Measurements from ENCODE around the gene GRK6. TPM values are rescaled to one million over a fixed set of nuclear protein-coding genes. Genes with fewer than 3 reads are reported as not detected.
A peak's percentile ranks its signal among the peaks of the same experiment; 100 is the strongest.

Gene GRK6
- total RNA-seq, 1 donor from 2014 or later: 20.6 TPM

GRCh38 chr5:177448244-177448950, 21.9 kb downstream of the GRK6 start:
- intact Hi-C loops (cut with DNase I): no loop called here
- Histone ChIP-seq H3K9me3 (no peaks in the 10 kb centered on the region), H3K27ac (no peak overlapping the region), H3K4me1 (peaks cover 17 to 24% of the 10 kb centered on the region in 2 donors), H3K27me3 (no peaks in the 10 kb centered on the region), H3K4me3 (peak overlapping the region in 1 of 2 donors; percentile 70), H3K36me3 (no peaks in the 10 kb centered on the region)
- TF ChIP-seq CTCF (IDR thresholded peaks at IDR 0.05): no peak
- no peak for DNase-seq (ENCODE audit: low spot score in 2 of 2)

GRCh38 chr5:177449140-177450061, 22.9 kb downstream of the GRK6 start:
- DNase-seq (ENCODE audit: low spot score in 2 of 2): no peak
- no peak for TF ChIP-seq CTCF (IDR thresholded peaks at IDR 0.05)
- Histone ChIP-seq H3K9me3 (no peaks in the 10 kb centered on the region), H3K27me3 (no peaks in the 10 kb centered on the region), H3K36me3 (no peaks in the 10 kb centered on the region), H3K27ac (no peak overlapping the region), H3K4me3 (no peak overlapping the region), H3K4me1 (peaks cover 17 to 29% of the 10 kb centered on the region in 2 donors)
- intact Hi-C loops (cut with DNase I): loop anchor here (5.0 to 10.0 kb wide), 2 partner anchors 137 to 335 kb away; partner anchors contain the start of gene MXD3

- DNase-seq (ENCODE audit: low spot score in 2 of 2): no peak
- no peaks in the 10 kb centered on the region for H3K27me3 ChIP-seq
- no peak for TF ChIP-seq CTCF (IDR thresholded peaks at IDR 0.05)
- H3K36me3 ChIP-seq: no peaks in the 10 kb centered on the region
- H3K4me3 ChIP-seq: no peak overlapping the region
- H3K27ac ChIP-seq: no peak overlapping the region
- peaks cover 24 to 33% of the 10 kb centered on the region in 2 donors for H3K4me1 ChIP-seq
- intact Hi-C loops (cut with DNase I): loop anchor here (5.0 to 10.0 kb wide), 2 partner anchors 139 to 336 kb away; partner anchors contain the start of gene MXD3
- H3K9me3 ChIP-seq: no peaks in the 10 kb centered on the region
Observed at GRCh38 chr5:177450667-177451424, 24.4 kb downstream of the GRK6 start.

- no peaks in the 10 kb centered on the region for H3K9me3 ChIP-seq
- no peaks in the 10 kb centered on the region for H3K27me3 ChIP-seq
- no peak overlapping the region for H3K4me3 ChIP-seq
- TF ChIP-seq CTCF (IDR thresholded peaks at IDR 0.05): no peak
- peaks cover 21 to 29% of the 10 kb centered on the region in 2 donors for H3K4me1 ChIP-seq
- peaks cover under 1 to 2% of the 10 kb centered on the region in 2 donors for H3K36me3 ChIP-seq
- no peak for DNase-seq (ENCODE audit: low spot score in 2 of 2)
- intact Hi-C loops (cut with DNase I): loop anchor here (5.0 to 10.0 kb wide), 2 partner anchors 141 to 338 kb away; partner anchors contain the start of gene MXD3
- no peak overlapping the region for H3K27ac ChIP-seq
Observed at GRCh38 chr5:177452688-177453638, 26.5 kb downstream of the GRK6 start.

All from ascending aorta (tissue), 2 donors.